ENCODE data around the gene DOCK3.
A peak's percentile ranks its signal among the peaks of the same experiment; 100 is the strongest.
"Not testable (repeated sequence)": the region's sequence is repeated elsewhere in the genome, so short reads cannot be mapped to it uniquely, and the experiment has no call there.

DOCK3 gene

DNA sequence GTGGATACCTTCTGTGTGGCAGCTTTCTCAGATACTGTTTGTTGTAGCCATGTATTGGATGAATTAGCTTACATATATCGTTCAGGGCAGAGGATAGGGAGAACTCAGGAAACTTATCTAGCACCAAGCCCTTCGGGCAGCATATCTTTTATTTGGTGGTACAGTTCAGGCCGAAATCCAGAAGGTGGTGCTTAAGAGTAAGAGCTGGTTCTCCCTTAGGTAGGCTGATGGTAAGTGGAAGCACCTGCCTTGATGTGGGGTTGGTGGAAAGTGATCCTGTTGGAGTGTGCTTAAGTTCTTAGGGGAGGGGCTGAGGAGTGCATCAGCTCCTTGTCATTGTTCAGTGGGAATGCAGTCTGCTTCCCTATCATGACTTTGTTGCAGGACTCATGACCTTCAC, 187.5 kb downstream of the DOCK3 start:
- TF ChIP-seq ISL1 (CRISPR knock-in tag; IDR thresholded peaks at IDR 0.05) (no peak), GLIS3 (CRISPR knock-in tag; IDR thresholded peaks at IDR 0.05) (no peak), ARNTL (CRISPR knock-in tag; IDR thresholded peaks at IDR 0.05; ENCODE audit: borderline replicate concordance, low read depth) (no peak), ESRRG (CRISPR knock-in tag; IDR thresholded peaks at IDR 0.05) (no peak), ZNF8 (CRISPR knock-in tag; IDR thresholded peaks at IDR 0.05) (no peak), BACH2 (CRISPR knock-in tag; IDR thresholded peaks at IDR 0.05; ENCODE audit: borderline replicate concordance) (no peak), ZNF565 (CRISPR knock-in tag; conservative IDR thresholded peaks at IDR 0.05; ENCODE audit: low read depth) (no peak), SNAI2 (CRISPR knock-in tag; IDR thresholded peaks at IDR 0.05) (no peak), CSDC2 (CRISPR knock-in tag; IDR thresholded peaks at IDR 0.05) (no peak), RARB (CRISPR knock-in tag; IDR thresholded peaks at IDR 0.05) (no peak), ZC3H10 (CRISPR knock-in tag; IDR thresholded peaks at IDR 0.05) (no peak), ZFP30 (CRISPR knock-in tag; IDR thresholded peaks at IDR 0.05) (no peak), OSR1 (CRISPR knock-in tag; IDR thresholded peaks at IDR 0.05) (no peak)
- TF ChIP-seq, protein P1, sequence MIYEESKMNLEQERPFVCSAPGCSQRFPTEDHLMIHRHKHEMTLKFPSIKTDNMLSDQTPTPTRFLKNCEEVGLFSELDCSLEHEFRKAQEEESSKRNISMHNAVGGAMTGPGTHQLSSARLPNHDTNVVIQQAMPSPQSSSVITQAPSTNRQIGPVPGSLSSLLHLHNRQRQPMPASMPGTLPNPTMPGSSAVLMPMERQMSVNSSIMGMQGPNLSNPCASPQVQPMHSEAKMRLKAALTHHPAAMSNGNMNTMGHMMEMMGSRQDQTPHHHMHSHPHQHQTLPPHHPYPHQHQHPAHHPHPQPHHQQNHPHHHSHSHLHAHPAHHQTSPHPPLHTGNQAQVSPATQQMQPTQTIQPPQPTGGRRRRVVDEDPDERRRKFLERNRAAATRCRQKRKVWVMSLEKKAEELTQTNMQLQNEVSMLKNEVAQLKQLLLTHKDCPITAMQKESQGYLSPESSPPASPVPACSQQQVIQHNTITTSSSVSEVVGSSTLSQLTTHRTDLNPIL (CRISPR knock-in tag; IDR thresholded peaks at IDR 0.05; ENCODE audit: low read depth), result no peak
- TF ChIP-seq, protein P2, sequence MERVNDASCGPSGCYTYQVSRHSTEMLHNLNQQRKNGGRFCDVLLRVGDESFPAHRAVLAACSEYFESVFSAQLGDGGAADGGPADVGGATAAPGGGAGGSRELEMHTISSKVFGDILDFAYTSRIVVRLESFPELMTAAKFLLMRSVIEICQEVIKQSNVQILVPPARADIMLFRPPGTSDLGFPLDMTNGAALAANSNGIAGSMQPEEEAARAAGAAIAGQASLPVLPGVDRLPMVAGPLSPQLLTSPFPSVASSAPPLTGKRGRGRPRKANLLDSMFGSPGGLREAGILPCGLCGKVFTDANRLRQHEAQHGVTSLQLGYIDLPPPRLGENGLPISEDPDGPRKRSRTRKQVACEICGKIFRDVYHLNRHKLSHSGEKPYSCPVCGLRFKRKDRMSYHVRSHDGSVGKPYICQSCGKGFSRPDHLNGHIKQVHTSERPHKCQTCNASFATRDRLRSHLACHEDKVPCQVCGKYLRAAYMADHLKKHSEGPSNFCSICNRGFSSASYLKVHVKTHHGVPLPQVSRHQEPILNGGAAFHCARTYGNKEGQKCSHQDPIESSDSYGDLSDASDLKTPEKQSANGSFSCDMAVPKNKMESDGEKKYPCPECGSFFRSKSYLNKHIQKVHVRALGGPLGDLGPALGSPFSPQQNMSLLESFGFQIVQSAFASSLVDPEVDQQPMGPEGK (CRISPR knock-in tag; IDR thresholded peaks at IDR 0.05; ENCODE audit: borderline replicate concordance), result no peak
- TF ChIP-seq, protein P3, sequence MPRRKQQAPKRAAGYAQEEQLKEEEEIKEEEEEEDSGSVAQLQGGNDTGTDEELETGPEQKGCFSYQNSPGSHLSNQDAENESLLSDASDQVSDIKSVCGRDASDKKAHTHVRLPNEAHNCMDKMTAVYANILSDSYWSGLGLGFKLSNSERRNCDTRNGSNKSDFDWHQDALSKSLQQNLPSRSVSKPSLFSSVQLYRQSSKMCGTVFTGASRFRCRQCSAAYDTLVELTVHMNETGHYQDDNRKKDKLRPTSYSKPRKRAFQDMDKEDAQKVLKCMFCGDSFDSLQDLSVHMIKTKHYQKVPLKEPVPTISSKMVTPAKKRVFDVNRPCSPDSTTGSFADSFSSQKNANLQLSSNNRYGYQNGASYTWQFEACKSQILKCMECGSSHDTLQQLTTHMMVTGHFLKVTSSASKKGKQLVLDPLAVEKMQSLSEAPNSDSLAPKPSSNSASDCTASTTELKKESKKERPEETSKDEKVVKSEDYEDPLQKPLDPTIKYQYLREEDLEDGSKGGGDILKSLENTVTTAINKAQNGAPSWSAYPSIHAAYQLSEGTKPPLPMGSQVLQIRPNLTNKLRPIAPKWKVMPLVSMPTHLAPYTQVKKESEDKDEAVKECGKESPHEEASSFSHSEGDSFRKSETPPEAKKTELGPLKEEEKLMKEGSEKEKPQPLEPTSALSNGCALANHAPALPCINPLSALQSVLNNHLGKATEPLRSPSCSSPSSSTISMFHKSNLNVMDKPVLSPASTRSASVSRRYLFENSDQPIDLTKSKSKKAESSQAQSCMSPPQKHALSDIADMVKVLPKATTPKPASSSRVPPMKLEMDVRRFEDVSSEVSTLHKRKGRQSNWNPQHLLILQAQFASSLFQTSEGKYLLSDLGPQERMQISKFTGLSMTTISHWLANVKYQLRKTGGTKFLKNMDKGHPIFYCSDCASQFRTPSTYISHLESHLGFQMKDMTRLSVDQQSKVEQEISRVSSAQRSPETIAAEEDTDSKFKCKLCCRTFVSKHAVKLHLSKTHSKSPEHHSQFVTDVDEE (CRISPR knock-in tag; IDR thresholded peaks at IDR 0.05), result no peak
- ATAC-seq, result no peak

DNA sequence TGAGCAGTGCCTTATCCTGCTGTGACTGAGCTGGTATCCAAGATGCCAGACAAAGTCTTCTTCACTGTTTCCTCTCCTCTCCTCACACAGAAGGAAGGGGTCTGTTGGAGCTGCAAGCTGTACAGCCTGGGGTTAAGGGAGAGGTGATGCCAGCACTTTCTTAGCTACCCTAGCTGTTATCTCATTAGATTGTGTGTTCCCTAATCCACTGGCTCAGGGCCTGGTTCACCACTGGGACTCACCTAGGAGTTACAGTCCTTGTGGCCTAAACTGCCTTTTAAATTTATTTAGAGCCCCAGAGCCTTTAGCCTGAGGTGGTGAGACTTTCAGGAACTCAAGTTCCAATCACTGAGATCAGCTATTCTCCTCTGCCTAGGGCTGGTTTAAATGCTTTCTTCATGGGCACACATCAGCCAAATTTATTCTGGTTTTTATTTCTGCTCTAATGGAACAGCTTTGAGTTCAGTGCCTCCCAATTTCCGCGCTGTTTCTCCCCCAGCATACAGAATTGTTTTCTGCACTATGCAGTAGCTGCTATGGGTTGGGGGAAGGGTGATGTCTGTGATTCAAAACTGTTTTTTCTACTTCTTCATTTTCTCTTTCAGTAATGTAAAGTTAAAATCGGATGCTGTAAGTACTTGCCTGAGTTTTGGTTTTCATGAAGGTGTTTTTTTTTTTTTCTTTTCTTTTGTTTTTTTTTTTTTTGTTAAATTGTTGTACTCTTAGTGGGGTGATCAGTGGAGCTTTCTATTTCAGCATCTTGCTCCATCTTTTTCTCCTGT, 198.8 kb downstream of the DOCK3 start:
- no peak for TF ChIP-seq ZNF70 (CRISPR knock-in tag; IDR thresholded peaks at IDR 0.05)
- TF ChIP-seq OSR1 (CRISPR knock-in tag; IDR thresholded peaks at IDR 0.05), result no peak
- TF ChIP-seq ZFP3 (CRISPR knock-in tag; IDR thresholded peaks at IDR 0.05), result no peak
- TF ChIP-seq, protein P4, sequence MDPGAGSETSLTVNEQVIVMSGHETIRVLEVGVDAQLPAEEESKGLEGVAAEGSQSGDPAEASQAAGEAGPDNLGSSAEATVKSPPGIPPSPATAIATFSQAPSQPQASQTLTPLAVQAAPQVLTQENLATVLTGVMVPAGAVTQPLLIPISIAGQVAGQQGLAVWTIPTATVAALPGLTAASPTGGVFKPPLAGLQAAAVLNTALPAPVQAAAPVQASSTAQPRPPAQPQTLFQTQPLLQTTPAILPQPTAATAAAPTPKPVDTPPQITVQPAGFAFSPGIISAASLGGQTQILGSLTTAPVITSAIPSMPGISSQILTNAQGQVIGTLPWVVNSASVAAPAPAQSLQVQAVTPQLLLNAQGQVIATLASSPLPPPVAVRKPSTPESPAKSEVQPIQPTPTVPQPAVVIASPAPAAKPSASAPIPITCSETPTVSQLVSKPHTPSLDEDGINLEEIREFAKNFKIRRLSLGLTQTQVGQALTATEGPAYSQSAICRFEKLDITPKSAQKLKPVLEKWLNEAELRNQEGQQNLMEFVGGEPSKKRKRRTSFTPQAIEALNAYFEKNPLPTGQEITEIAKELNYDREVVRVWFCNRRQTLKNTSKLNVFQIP (CRISPR knock-in tag; IDR thresholded peaks at IDR 0.05; ENCODE audit: borderline replicate concordance, low read depth), result no peak
- TF ChIP-seq, protein P1 (CRISPR knock-in tag; IDR thresholded peaks at IDR 0.05; ENCODE audit: low read depth), result no peak
- no peak for TF ChIP-seq RARB (CRISPR knock-in tag; IDR thresholded peaks at IDR 0.05)
- TF ChIP-seq ZC3H10 (CRISPR knock-in tag; IDR thresholded peaks at IDR 0.05), result no peak
- no peak for ATAC-seq

DNA sequence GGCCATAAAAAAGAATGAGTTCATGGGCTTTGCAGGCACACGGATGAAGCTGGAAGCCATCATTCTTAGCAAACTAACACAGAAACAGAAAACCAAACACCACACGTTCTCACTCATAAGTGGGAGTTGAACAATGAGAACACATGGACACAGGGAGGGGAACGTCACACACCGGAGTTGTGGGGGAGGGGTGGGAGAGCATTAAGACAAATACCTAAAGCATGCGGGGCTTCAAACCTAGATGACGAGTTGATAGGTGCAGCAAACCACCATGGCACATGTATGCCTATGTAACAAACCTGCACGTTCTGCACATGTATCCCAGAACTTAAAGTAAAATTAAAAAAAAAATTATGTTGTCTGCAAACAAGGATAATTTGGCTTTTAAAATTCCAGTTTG, 200.1 kb downstream of the DOCK3 start:
- ATAC-seq, result not testable (repeated sequence)

DNA sequence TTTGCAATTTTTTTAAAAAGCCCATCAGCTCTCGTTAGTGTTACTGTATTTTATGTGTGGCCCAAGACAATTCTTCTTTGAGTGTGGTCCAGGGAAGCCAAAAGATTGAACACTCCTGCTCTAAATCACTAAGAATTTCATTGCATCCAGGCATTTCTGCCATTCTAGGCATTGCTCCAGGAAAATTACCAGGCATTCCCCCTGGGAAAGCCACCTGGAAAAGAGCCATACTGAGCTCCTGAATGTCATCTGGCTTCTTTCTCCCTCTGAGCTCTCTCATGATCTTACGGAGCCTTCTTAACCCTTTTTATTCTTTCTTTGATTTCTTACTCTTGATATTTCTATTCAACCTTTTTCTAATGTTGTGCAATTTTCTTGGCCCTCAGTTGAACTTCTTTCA, 202.2 kb downstream of the DOCK3 start:
- no peak for ATAC-seq
- TF ChIP-seq ISL1 (CRISPR knock-in tag; IDR thresholded peaks at IDR 0.05) (peak; percentile 63), RARB (CRISPR knock-in tag; IDR thresholded peaks at IDR 0.05) (no peak)

DNA sequence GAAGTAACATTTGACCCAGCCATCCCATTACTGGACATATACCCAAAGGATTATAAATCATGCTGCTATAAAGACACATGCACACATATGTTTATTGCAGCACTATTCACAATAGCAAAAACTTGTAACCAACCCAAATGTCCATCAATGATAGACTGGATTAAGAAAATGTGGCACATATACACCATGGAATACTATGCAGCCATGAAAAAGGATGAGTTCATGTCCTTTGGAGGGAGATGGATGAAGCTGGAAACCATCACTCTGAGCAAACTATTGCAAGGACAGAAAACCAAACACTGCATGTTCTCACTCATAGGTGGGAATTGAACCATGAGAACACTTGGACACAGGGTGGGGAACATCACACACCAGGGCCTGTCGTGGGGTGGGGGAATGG, 208.0 kb downstream of the DOCK3 start:
- not testable (repeated sequence) for ATAC-seq
